GM19463 (cell line): ENCODE measurements around the gene PLBD1.

Experiments
- ATAC-seq: cut with Tn5 transposase; IDR thresholded peaks from one replicate; pipeline ENCODE4 v1.9.1; 2021; ENCODE audit warnings: mild to moderate bottlenecking, moderate library complexity; ENCODE audit not compliant: unreplicated experiment

Gene PLBD1

GRCh38 chr12:14514154-14514842, 53.4 kb downstream of the PLBD1 start:
- ATAC-seq = no peak

- no peak for ATAC-seq
These were observed 57.1 kb downstream of the PLBD1 start for GRCh38 chr12:14510574-14510973.

- ATAC-seq = no peak
These were observed 61.8 kb downstream of the PLBD1 start for GRCh38 chr12:14505626-14506596.

GRCh38 chr12:14495326-14495725, 72.4 kb downstream of the PLBD1 start:
- ATAC-seq = no peak

GRCh38 chr12:14482886-14483285, 84.8 kb downstream of the PLBD1 start:
- no peak for ATAC-seq

GRCh38 chr12:14482361-14482760, 85.3 kb downstream of the PLBD1 start:
- ATAC-seq = no peak

GRCh38 chr12:14481201-14481600, 86.5 kb downstream of the PLBD1 start:
- no peak for ATAC-seq

GRCh38 chr12:14479004-14479403, 88.7 kb downstream of the PLBD1 start:
- no peak for ATAC-seq

GRCh38 chr12:14473707-14474287, 93.9 kb downstream of the PLBD1 start:
- ATAC-seq = no peak

GRCh38 chr12:14471497-14471896, 96.2 kb downstream of the PLBD1 start:
- ATAC-seq = no peak

GRCh38 chr12:14460212-14460841, 107.4 kb downstream of the PLBD1 start:
- ATAC-seq = no peak

- ATAC-seq = peak; percentile 48
These were observed 113.4 kb downstream of the PLBD1 start for GRCh38 chr12:14454098-14454907.
